Measurements from ENCODE around the gene SLC8A1.

GRCh38 chr2:40213619-40214018 is 238.3 kb downstream of the SLC8A1 start:
- TF ChIP-seq RARB (CRISPR knock-in tag; IDR thresholded peaks at IDR 0.05) (no peak), ESRRG (CRISPR knock-in tag; IDR thresholded peaks at IDR 0.05) (no peak), POU6F1 (CRISPR knock-in tag; IDR thresholded peaks at IDR 0.05; ENCODE audit: borderline replicate concordance, low read depth) (no peak), ZNF8 (CRISPR knock-in tag; IDR thresholded peaks at IDR 0.05) (no peak), PATZ1 (CRISPR knock-in tag; IDR thresholded peaks at IDR 0.05; ENCODE audit: borderline replicate concordance) (no peak), SNAI2 (CRISPR knock-in tag; IDR thresholded peaks at IDR 0.05) (no peak)

All from SK-N-SH treated with all-trans-retinoic acid at 6 μM for 48 hours (cell line).